Neural cell (in vitro differentiated cells): ENCODE data around the gene EIF2D. TPM values are rescaled to one million over a fixed set of nuclear protein-coding genes. Genes with fewer than 3 reads are reported as not detected.

ENCODE experiments used
- H2AFZ ChIP-seq: fragments of 200-600, 300-800 bp; sonication (generic), shearing (Covaris generic); 2 replicates; pipeline ENCODE4 v1.6.0; 2014; ENCODE audit warnings: low read depth, mild to moderate bottlenecking, antibody characterized with exemption, low read length, moderate library complexity
- H3F3A ChIP-seq: fragments of 200-600 bp; shearing (Covaris generic); 2 replicates; pipeline ENCODE4 v1.6.1; 2016; ENCODE audit warnings: mild to moderate bottlenecking, moderate library complexity, mixed read lengths, antibody characterized with exemption, low read length; ENCODE audit not compliant: insufficient read depth, poor library complexity, severe bottlenecking
- H3K27ac ChIP-seq: fragments of 200-600, 300-800 bp; sonication (generic), shearing (Covaris generic); 2 replicates; pipeline ENCODE4 v1.5.1; 2014; ENCODE audit warnings: mild to moderate bottlenecking, low read length, moderate library complexity
- H3K27me3 ChIP-seq: fragments of 300-800, 200-600 bp; sonication (generic), shearing (Covaris generic); 2 replicates; pipeline ENCODE4 v1.6.0; 2014; ENCODE audit warnings: mild to moderate bottlenecking, low read depth, low read length, moderate library complexity; ENCODE audit not compliant: insufficient read depth
- H3K36me3 ChIP-seq: fragments of 300-800, 200-600 bp; sonication (generic), shearing (Covaris generic); 2 replicates; pipeline ENCODE4 v1.5.1; 2014; ENCODE audit warnings: mild to moderate bottlenecking, antibody characterized with exemption, low read length, moderate library complexity; ENCODE audit not compliant: insufficient read depth
- H3K4me2 ChIP-seq: fragments of 300-800, 200-600 bp; sonication (generic), shearing (Covaris generic); 2 replicates; pipeline ENCODE4 v1.6.0; 2014; ENCODE audit warnings: mild to moderate bottlenecking, low read length
- H3K4me3 ChIP-seq: fragments of 300-800, 200-600 bp; sonication (generic), shearing (Covaris generic); 2 replicates; pipeline ENCODE4 v1.5.1; 2014; ENCODE audit warnings: mild to moderate bottlenecking, low read length, moderate library complexity
- H3K79me2 ChIP-seq: fragments of 200-600 bp; shearing (Covaris generic); replicated peaks from 2 replicates; pipeline ENCODE4 v1.6.0; 2014; ENCODE audit warnings: mild to moderate bottlenecking, low read length, moderate library complexity; ENCODE audit not compliant: insufficient read depth
- H3K9ac ChIP-seq: fragments of 300-800, 200-600 bp; sonication (generic), shearing (Covaris generic); 2 replicates; pipeline ENCODE4 v1.6.1; 2016; ENCODE audit warnings: mild to moderate bottlenecking, low read length, mixed read lengths
- H3K9me2 ChIP-seq: fragments of 200-600 bp; shearing (Covaris generic); 2 replicates; pipeline ENCODE4 v1.6.1; 2016; ENCODE audit warnings: mild to moderate bottlenecking, low read length, mixed read lengths; ENCODE audit not compliant: insufficient read depth
- H3K9me3 ChIP-seq: fragments of 200-600, 300-800 bp; sonication (generic), shearing (Covaris generic); 2 replicates; pipeline ENCODE4 v1.6.1; 2016; ENCODE audit warnings: mild to moderate bottlenecking, mixed run types, low read length, moderate library complexity, mixed read lengths
- H4K20me1 ChIP-seq: fragments of 200-600 bp; shearing (Covaris generic); 2 replicates; pipeline ENCODE4 v1.6.1; 2016; ENCODE audit warnings: mild to moderate bottlenecking, mixed run types; ENCODE audit not compliant: insufficient read depth
- EP300 ChIP-seq: fragments of 450-650 bp; conservative IDR thresholded peaks from 2 replicates; pipeline ENCODE4 v1.6.1; 2014; ENCODE audit warnings: antibody characterized with exemption, mild to moderate bottlenecking, moderate library complexity; ENCODE audit not compliant: poor library complexity, severe bottlenecking
- EZH2 ChIP-seq: fragments of 200-600, 300-800 bp; shearing (Covaris generic), sonication (generic); IDR thresholded peaks from 2 replicates; pipeline ENCODE4 v1.6.1; 2014; ENCODE audit warnings: antibody characterized with exemption, low read length, borderline replicate concordance, mild to moderate bottlenecking; ENCODE audit not compliant: insufficient read depth, poor library complexity, severe bottlenecking
- MXI1 ChIP-seq: fragments of 450-650 bp; conservative IDR thresholded peaks from 2 replicates; pipeline ENCODE4 v1.6.1; 2014; ENCODE audit warnings: antibody characterized with exemption, mild to moderate bottlenecking; ENCODE audit not compliant: poor library complexity, severe bottlenecking
- POLR2AphosphoS5 ChIP-seq: IDR thresholded peaks from 2 replicates; pipeline ENCODE4 v1.6.1; 2012
- RAD21 ChIP-seq: fragments of 450-650 bp; conservative IDR thresholded peaks from 2 replicates; pipeline ENCODE4 v1.6.1; 2014; ENCODE audit warnings: antibody characterized with exemption, mild to moderate bottlenecking, moderate library complexity
- SMC3 ChIP-seq: fragments of 450-650 bp; conservative IDR thresholded peaks from 2 replicates; pipeline ENCODE4 v1.6.1; 2014; ENCODE audit warnings: antibody characterized with exemption, mild to moderate bottlenecking, moderate library complexity; ENCODE audit not compliant: poor library complexity
- TAF1 ChIP-seq: IDR thresholded peaks from 2 replicates; pipeline ENCODE4 v1.6.1; 2012; ENCODE audit warnings: low read depth
- polyA plus RNA-seq: library from polyadenylated mRNA; depleted of rRNA; stranded (reverse); fragments of >200 nt; gene quantifications from 2 replicates; pipeline ENCODE4 v1.2.3, GENCODE V29; 2014
- TF ChIP-seq, protein P1 (sequence below): fragments of 450-650 bp; IDR thresholded peaks from 2 replicates; pipeline ENCODE4 v1.5.1; 2014; ENCODE audit warnings: antibody characterized with exemption, mild to moderate bottlenecking, moderate library complexity; ENCODE audit not compliant: poor library complexity, severe bottlenecking
- TF ChIP-seq, protein P2 (sequence below): IDR thresholded peaks from 2 replicates; pipeline ENCODE4 v1.6.1; 2012; ENCODE audit warnings: borderline replicate concordance

EIF2D gene
- polyA plus RNA-seq, 1 donor from 2014 or later = 37.1 TPM

DNA sequence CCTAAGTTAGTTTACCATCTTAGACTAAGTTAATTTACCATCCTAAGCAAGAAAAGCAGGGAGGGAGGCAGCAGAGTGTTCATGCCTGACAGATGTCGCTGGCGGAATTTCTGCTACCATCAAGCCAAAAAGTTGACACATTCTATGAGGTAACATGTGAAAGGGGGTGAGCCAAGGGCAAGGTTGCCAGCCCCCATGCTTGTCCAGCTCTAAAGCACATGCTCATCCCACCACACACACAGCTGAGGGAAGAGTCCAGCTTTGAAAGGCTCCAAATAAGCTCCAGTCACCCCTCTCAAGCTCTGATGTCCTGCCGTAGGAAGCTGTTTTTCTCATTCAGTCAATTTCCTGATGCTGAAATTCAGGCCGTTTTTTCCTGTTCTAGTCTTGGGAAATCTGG lies 46.3 kb downstream of the EIF2D start:
- no peak overlapping the region for H2AFZ ChIP-seq
- no peak overlapping the region for H3K27ac ChIP-seq
- no peaks in the 10 kb centered on the region for H3F3A ChIP-seq
- H3K9me2 ChIP-seq = no peaks in the 10 kb centered on the region
- no peak overlapping the region for H3K9ac ChIP-seq
- no peaks in the 10 kb centered on the region for H3K79me2 ChIP-seq
- no peak overlapping the region for H3K4me2 ChIP-seq
- H3K27me3 ChIP-seq = no peaks in the 10 kb centered on the region
- no peak overlapping the region for H3K4me3 ChIP-seq
- no peaks in the 10 kb centered on the region for H3K36me3 ChIP-seq
- no peaks in the 10 kb centered on the region for H4K20me1 ChIP-seq
- TF ChIP-seq, protein P1, sequence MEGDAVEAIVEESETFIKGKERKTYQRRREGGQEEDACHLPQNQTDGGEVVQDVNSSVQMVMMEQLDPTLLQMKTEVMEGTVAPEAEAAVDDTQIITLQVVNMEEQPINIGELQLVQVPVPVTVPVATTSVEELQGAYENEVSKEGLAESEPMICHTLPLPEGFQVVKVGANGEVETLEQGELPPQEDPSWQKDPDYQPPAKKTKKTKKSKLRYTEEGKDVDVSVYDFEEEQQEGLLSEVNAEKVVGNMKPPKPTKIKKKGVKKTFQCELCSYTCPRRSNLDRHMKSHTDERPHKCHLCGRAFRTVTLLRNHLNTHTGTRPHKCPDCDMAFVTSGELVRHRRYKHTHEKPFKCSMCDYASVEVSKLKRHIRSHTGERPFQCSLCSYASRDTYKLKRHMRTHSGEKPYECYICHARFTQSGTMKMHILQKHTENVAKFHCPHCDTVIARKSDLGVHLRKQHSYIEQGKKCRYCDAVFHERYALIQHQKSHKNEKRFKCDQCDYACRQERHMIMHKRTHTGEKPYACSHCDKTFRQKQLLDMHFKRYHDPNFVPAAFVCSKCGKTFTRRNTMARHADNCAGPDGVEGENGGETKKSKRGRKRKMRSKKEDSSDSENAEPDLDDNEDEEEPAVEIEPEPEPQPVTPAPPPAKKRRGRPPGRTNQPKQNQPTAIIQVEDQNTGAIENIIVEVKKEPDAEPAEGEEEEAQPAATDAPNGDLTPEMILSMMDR = no peak
- TF ChIP-seq RAD21 = no peak
- no peak for TF ChIP-seq MXI1
- TF ChIP-seq, protein P2, sequence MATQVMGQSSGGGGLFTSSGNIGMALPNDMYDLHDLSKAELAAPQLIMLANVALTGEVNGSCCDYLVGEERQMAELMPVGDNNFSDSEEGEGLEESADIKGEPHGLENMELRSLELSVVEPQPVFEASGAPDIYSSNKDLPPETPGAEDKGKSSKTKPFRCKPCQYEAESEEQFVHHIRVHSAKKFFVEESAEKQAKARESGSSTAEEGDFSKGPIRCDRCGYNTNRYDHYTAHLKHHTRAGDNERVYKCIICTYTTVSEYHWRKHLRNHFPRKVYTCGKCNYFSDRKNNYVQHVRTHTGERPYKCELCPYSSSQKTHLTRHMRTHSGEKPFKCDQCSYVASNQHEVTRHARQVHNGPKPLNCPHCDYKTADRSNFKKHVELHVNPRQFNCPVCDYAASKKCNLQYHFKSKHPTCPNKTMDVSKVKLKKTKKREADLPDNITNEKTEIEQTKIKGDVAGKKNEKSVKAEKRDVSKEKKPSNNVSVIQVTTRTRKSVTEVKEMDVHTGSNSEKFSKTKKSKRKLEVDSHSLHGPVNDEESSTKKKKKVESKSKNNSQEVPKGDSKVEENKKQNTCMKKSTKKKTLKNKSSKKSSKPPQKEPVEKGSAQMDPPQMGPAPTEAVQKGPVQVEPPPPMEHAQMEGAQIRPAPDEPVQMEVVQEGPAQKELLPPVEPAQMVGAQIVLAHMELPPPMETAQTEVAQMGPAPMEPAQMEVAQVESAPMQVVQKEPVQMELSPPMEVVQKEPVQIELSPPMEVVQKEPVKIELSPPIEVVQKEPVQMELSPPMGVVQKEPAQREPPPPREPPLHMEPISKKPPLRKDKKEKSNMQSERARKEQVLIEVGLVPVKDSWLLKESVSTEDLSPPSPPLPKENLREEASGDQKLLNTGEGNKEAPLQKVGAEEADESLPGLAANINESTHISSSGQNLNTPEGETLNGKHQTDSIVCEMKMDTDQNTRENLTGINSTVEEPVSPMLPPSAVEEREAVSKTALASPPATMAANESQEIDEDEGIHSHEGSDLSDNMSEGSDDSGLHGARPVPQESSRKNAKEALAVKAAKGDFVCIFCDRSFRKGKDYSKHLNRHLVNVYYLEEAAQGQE = no peak
- TF ChIP-seq POLR2AphosphoS5 = no peak
- no peak for TF ChIP-seq EZH2
- no peak for TF ChIP-seq EP300
- TF ChIP-seq TAF1 = no peak
- TF ChIP-seq SMC3 = no peak
- H3K9me3 ChIP-seq = no peaks in the 10 kb centered on the region

DNA sequence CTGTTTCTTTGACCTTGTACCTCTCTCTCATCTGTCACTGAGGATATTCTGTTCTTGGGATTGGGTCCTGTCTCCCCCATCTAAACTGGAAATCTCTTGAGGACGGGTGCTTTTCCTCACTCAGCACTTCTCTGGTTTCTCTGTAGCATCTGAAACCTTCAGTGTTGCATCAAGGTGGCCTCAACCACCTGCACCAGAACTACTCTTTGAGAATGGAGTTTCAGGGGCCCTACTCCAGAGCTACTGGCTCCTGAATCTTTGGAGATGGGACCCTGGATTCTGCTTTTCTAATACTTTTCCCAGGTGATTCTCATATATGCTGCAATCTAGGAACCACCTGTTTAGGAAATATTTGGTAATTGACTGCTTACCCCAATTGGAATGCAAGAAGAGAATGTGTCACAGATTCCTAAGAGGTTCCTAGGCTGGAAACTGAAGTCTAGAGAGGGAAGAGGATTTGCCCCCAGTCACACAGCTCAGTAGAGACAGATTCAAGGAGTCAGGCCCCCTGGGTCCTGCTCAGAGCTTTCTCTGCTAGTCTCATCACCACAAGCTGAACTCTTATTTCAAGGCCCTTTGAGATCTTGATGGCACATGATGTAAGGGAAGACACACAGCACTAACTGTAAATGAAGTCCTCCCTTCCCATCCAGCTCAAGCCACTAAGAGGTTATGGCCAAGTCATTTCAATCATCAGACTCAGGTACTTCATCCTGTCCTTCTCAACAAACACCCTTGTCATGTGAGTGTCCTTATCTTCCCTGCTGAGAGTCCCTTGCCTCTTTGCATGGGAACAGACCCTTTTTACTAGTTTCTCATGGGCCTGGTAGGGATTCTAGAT lies 48.7 kb downstream of the EIF2D start:
- Histone ChIP-seq H3F3A (no peaks in the 10 kb centered on the region), H3K79me2 (no peaks in the 10 kb centered on the region), H2AFZ (no peak overlapping the region), H3K27me3 (no peaks in the 10 kb centered on the region), H4K20me1 (no peaks in the 10 kb centered on the region), H3K9me2 (no peaks in the 10 kb centered on the region), H3K4me3 (no peak overlapping the region), H3K27ac (no peak overlapping the region), H3K4me2 (no peak overlapping the region), H3K9me3 (no peaks in the 10 kb centered on the region), H3K36me3 (no peaks in the 10 kb centered on the region), H3K9ac (no peak overlapping the region)
- TF ChIP-seq SMC3 (no peak), RAD21 (no peak), POLR2AphosphoS5 (no peak), TAF1 (no peak), EP300 (no peak), EZH2 (no peak), MXI1 (no peak)
- TF ChIP-seq, protein P2 = no peak
- TF ChIP-seq, protein P1 = no peak
